ENCODE measurements around the gene GRID2IP.

DNA sequence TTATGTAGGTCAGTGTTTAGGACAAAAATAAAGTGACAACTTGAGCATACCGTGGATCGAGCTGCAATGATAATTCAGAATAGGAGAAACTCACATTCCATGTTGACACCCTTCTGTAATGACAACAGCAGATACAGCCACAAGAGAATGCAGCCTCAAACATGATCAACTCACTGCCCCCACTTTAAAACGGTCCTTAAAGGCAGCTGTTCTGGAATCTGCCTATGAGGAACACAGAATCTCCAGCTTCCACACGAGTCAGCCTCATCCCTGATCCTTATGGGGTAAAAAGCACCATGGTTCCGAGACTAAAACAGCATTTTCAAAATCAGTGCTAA is 71.0 kb downstream of the GRID2IP start:
- no peak for TF ChIP-seq ZFX (IDR thresholded peaks at IDR 0.05; ENCODE audit: borderline replicate concordance)
- TF ChIP-seq, protein P1, sequence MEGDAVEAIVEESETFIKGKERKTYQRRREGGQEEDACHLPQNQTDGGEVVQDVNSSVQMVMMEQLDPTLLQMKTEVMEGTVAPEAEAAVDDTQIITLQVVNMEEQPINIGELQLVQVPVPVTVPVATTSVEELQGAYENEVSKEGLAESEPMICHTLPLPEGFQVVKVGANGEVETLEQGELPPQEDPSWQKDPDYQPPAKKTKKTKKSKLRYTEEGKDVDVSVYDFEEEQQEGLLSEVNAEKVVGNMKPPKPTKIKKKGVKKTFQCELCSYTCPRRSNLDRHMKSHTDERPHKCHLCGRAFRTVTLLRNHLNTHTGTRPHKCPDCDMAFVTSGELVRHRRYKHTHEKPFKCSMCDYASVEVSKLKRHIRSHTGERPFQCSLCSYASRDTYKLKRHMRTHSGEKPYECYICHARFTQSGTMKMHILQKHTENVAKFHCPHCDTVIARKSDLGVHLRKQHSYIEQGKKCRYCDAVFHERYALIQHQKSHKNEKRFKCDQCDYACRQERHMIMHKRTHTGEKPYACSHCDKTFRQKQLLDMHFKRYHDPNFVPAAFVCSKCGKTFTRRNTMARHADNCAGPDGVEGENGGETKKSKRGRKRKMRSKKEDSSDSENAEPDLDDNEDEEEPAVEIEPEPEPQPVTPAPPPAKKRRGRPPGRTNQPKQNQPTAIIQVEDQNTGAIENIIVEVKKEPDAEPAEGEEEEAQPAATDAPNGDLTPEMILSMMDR (IDR thresholded peaks at IDR 0.05), result no peak

All from 22Rv1 (cell line).